MCF 10A (cell line): ENCODE results near the gene CHURC1. TPM values are rescaled to one million over a fixed set of nuclear protein-coding genes. Genes with fewer than 3 reads are reported as not detected.
A peak's percentile ranks its signal among the peaks of the same experiment; 100 is the strongest.

Experiments
- BruUV-seq: library from RNA; stranded (reverse); fragments of 400-500 nt; replicated peaks from 2 replicates; lab custom pipeline; 2021; lab: Mats Ljungman, UMichigan
- CTCF ChIA-PET: fragments of 300-600 bp; sonication (Branson Sonifier 250); formaldehyde crosslinking; extraction: SDS; loops from one replicate; lab custom pipeline; 2021; ENCODE audit warnings: antibody characterized with exemption, inconsistent platforms; lab: Yijun Ruan, JAX
- POLR2A ChIA-PET: fragments of 300-600, 350-650 bp; sonication (Branson Sonifier 250); formaldehyde crosslinking; extraction: SDS; loops from one replicate; lab custom pipeline; 2020; ENCODE audit warnings: antibody characterized with exemption, inconsistent platforms; lab: Yijun Ruan, JAX
- DNase-seq: peaks from one replicate; pipeline ENCODE4 v3.0.0-alpha.2; 2018; ENCODE audit not compliant: unreplicated experiment
- H3K27ac Mint-ChIP-seq: one replicate; pipeline ENCODE4 v1.8.0; 2022; ENCODE audit warnings: mild to moderate bottlenecking, low read depth, mixed read lengths; ENCODE audit not compliant: unreplicated experiment
- H3K27me3 Mint-ChIP-seq: one replicate; pipeline ENCODE4 v1.8.0; 2022; ENCODE audit warnings: mixed read lengths; ENCODE audit not compliant: insufficient read depth, unreplicated experiment
- H3K36me3 Mint-ChIP-seq: one replicate; pipeline ENCODE4 v1.8.0; 2022; ENCODE audit warnings: mild to moderate bottlenecking, moderate library complexity, mixed read lengths; ENCODE audit not compliant: insufficient read depth, unreplicated experiment
- H3K4me1 Mint-ChIP-seq: one replicate; pipeline ENCODE4 v1.8.0; 2022; ENCODE audit warnings: mixed read lengths; ENCODE audit not compliant: insufficient read depth, unreplicated experiment
- H3K4me3 Mint-ChIP-seq: one replicate; pipeline ENCODE4 v1.8.0; 2022; ENCODE audit warnings: mild to moderate bottlenecking, moderate library complexity, mixed read lengths; ENCODE audit not compliant: unreplicated experiment
- H3K9me3 Mint-ChIP-seq: one replicate; pipeline ENCODE4 v1.8.0; 2022; ENCODE audit warnings: mixed read lengths; ENCODE audit not compliant: unreplicated experiment
- intact Hi-C: fragments of 100-400 bp; cut with micrococcal nuclease; formaldehyde crosslinking; loops from 2 replicates; pipeline ENCODE4 v1.14.1; 2022
- total RNA-seq: library from RNA; stranded (reverse); gene quantifications from 2 replicates; pipeline ENCODE4 v1.2.3, GENCODE V29; 2022
- TF ChIP-seq, protein P1 (sequence below): fragments of 200-600 bp; IDR thresholded peaks from one replicate; pipeline ENCODE4 v1.8.0; 2022; ENCODE audit warnings: antibody characterized with exemption, mild to moderate bottlenecking; ENCODE audit not compliant: unreplicated experiment

CHURC1 gene
- total RNA-seq, 1 experiment from 2014 or later, result 72.5 TPM

DNA sequence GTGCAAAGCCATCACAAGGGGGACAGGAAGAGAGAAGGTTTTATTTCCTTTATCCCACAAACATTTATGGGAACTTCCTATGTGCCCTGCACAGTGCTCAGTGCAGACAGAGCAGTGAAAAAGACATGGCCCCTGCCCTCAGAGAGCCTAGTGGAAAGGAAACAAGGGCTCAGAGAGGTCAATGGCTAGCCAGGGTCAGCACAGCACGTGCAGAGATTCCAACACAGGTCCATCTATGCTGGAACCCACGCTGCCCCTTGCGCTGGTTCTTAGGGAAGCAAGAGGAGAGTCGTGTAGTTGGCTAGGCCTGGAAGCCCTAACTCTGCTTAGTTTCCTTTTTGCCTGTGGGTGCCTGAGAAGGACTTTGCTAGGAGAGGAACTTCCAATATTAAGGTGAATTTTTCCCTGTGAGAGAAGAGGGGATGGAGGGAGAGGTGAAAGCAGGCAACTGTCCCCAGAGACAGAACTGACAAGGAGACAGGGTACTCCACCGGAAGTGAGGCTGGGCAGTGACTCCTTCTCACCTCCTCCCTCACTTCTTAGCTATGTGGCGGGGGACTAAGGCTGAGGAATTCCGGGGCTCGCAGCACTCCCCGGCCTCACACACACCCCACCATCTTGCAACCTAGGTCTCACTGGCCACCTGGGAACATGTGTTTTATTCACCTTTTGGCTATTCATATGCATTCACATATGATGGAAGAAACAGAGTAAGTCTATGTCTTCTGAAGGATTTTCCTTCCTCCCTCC is 40.4 kb downstream of the CHURC1 start:
- POLR2A ChIA-PET, result interaction anchor here (1.2 kb wide), 1 partner anchor 11 kb away, joined by 3 read pairs; no protein-coding TSS in a partner anchor
- peaks cover 5% of the 10 kb centered on the region for H3K36me3 Mint-ChIP-seq
- no peak overlapping the region for H3K4me3 Mint-ChIP-seq
- no peak overlapping the region for H3K27ac Mint-ChIP-seq
- no peaks in the 10 kb centered on the region for H3K27me3 Mint-ChIP-seq
- TF ChIP-seq, protein P1, sequence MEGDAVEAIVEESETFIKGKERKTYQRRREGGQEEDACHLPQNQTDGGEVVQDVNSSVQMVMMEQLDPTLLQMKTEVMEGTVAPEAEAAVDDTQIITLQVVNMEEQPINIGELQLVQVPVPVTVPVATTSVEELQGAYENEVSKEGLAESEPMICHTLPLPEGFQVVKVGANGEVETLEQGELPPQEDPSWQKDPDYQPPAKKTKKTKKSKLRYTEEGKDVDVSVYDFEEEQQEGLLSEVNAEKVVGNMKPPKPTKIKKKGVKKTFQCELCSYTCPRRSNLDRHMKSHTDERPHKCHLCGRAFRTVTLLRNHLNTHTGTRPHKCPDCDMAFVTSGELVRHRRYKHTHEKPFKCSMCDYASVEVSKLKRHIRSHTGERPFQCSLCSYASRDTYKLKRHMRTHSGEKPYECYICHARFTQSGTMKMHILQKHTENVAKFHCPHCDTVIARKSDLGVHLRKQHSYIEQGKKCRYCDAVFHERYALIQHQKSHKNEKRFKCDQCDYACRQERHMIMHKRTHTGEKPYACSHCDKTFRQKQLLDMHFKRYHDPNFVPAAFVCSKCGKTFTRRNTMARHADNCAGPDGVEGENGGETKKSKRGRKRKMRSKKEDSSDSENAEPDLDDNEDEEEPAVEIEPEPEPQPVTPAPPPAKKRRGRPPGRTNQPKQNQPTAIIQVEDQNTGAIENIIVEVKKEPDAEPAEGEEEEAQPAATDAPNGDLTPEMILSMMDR, result no peak
- no peak for DNase-seq
- BruUV-seq, result no TSS peak
- CTCF ChIA-PET, result no interaction called here
- intact Hi-C loops, result no loop called here
- no peaks in the 10 kb centered on the region for H3K4me1 Mint-ChIP-seq
- no peaks in the 10 kb centered on the region for H3K9me3 Mint-ChIP-seq

DNA sequence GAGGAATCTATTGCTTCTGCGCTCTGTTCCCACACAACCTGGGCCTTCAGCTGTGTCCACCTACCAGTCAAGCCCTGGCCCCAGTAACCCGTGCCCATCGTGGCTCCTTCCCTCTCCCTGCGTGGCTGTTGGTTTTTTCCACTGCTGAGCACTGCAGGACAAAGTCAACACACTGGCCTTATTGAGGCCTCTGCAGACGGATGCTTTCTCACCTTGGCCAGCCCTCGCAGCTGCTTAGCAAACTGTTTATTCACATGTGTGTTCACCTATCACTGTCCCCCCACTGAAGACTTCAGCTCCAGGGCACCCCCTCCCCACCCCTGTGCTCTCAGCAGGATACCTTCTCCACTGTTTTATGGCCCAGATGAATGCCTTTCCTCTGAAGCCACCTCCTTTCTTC is 41.0 kb downstream of the CHURC1 start:
- no TSS peak for BruUV-seq
- ChIA-PET POLR2A (interaction anchor here (1.6 kb wide), 1 partner anchor 32 kb away, joined by 4 read pairs; the partner anchor contains the start of gene FNTB), CTCF (no interaction called here)
- DNase-seq, result no peak
- intact Hi-C loops, result no loop called here
- Mint-ChIP-seq H3K27me3 (no peaks in the 10 kb centered on the region), H3K9me3 (no peaks in the 10 kb centered on the region), H3K4me1 (no peaks in the 10 kb centered on the region), H3K36me3 (peaks cover 5% of the 10 kb centered on the region), H3K27ac (no peak overlapping the region), H3K4me3 (no peak overlapping the region)
- TF ChIP-seq, protein P1, result no peak

DNA sequence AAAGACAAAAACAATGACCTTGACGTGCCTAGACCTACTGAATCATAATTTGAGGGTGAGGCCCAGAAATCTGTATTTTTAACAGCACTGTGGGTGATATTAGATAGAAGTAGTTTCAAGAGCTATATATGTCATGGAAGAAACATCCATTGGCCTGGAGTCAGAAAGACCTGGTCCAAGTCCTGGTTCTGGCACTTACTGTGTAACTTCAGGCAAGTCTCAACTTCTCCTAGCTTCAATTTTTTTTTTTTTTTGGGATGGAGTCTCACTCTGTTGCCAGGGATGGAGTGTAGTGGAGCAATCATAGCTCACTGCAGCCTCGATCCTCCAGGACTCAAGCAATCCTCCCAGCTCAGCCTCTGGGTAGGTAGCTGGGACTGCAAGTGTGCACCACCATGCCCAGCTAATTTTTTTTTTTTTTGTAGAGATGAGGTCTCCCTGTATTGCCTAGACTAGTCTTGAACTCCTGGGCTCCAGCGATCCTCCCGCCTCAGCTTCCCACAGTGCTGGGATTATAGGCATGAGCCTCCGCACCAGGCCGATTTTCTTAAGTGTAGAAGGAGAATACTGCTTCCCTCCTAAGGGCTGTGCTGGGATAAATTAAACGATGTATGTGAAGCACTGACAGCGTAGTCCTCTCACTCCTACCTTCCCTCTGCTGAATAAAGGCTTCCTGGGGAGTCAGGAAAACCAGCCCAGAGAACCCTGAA is 42.6 kb downstream of the CHURC1 start:
- H3K27ac Mint-ChIP-seq, result peak overlapping the region; percentile 19

More for the DNA sequence above, 42.6 kb downstream of the CHURC1 start:
- DNase-seq, result no peak
- Mint-ChIP-seq H3K4me3 (no peak overlapping the region), H3K4me1 (no peaks in the 10 kb centered on the region), H3K9me3 (no peaks in the 10 kb centered on the region), H3K27me3 (no peaks in the 10 kb centered on the region), H3K36me3 (peaks cover under 1% of the 10 kb centered on the region)
- no TSS peak for BruUV-seq
- TF ChIP-seq, protein P1, result no peak
- CTCF ChIA-PET, result interaction anchor here (0.6 to 1.5 kb wide), 4 partner anchors 14 to 1184 kb away, joined by 3 to 7 read pairs (median 4); partner anchors contain the start of gene GPX2
- intact Hi-C loops, result no loop called here
- POLR2A ChIA-PET, result interaction anchor here (0.6 to 1.6 kb wide), 7 partner anchors 14 to 1576 kb away, joined by 3 to 4 read pairs (median 4); partner anchors contain the start of genes FNTB and ZBTB1
